Epithelial cell of alveolus of lung (primary cell): Measurements from ENCODE around the gene PDCD2. TPM values are rescaled to one million over a fixed set of nuclear protein-coding genes. Genes with fewer than 3 reads are reported as not detected.

Source experiments
- total RNA-seq: library from RNA; depleted of rRNA; stranded (reverse); fragments of >200 nt; gene quantifications from 2 replicates; pipeline ENCODE4 v1.2.1, GENCODE V29; 2015

The PDCD2 gene
- total RNA-seq = 58.2 and 71.1 TPM in 2 replicates

GRCh38 chr6:170584181-170584953 is at the start of gene PDCD2:
Gene PDCD2 (minus strand): TSS chr6:170584637. CDS start chr6:170584581, 56 bp downstream.

GRCh38 chr6:170554013-170554795 is 30.2 kb downstream of the PDCD2 start, which contains the start of gene TBP:
Gene TBP (plus strand): TSS chr6:170554369. CDS start chr6:170557030, 2,661 bp downstream.

GRCh38 chr6:170552765-170553533 is 31.5 kb downstream of the PDCD2 start, which contains the start of gene PSMB1:
Gene PSMB1 (minus strand): TSS chr6:170553307. CDS start chr6:170553242, 65 bp downstream.

Other genes with a start within 250 kb of the PDCD2 start
- gene PSMB1, start 31.3 kb downstream of the PDCD2 start, total RNA-seq = 235 and 407 TPM in 2 replicates
- gene TBP, start 30.3 kb downstream of the PDCD2 start, total RNA-seq = 12.2 and 15.5 TPM in 2 replicates